ENCODE data around the gene ACTL6A. TPM values are rescaled to one million over a fixed set of nuclear protein-coding genes. Genes with fewer than 3 reads are reported as not detected.
"Not testable (repeated sequence)": the region's sequence is repeated elsewhere in the genome, so short reads cannot be mapped to it uniquely, and the experiment has no call there.

Gene ACTL6A
- polyA plus RNA-seq (2013, experiment 1 of 2), result 86.9 TPM
- 87.3 TPM for polyA plus RNA-seq (2013, experiment 2 of 2)

DNA sequence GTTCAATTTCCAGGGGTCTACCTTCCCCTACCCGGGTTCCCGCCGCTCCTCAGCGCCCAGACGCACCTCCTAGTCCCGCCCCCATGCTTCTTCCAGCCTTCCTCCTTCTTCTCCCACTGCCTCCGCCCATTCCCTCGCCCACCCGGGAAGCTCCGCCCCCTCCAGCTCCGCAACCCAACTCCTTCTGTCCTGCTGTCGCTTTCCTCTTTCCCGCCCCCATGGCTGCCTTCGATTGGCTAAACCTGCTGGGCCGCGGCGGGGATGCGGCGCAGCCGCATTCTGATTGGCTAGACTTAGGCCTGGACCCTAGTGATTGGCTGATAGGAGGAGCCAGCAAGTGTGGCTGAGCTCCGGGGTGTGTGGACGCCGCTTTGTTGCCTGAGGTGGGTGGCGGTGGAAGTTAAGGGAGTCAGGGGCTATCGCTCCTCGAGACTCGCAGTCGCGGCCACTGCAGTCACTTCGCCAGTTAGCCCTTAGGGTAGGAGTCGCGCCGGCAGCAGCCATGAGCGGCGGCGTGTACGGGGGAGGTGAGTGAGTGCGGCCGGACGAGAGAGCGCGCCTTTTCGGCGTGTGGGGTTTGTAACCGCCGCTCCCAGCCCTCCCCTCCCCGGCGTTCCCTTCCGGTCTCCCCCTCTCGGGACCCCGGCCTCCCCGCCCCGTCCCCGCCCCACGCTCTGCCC lies at the start of gene ACTL6A:
ACTL6A (plus strand) TSS at position 336 of the 680 bp plus-strand sequence; CDS start at position 503, 167 bp downstream.
- Histone ChIP-seq H3K36me3 (ENCODE audit: insufficient read depth, low read length) (no peaks in the 10 kb centered on the region), H3K4me1 (ENCODE audit: insufficient read depth, low read length) (peaks cover 9% of the 10 kb centered on the region; the same call in 1 of the 2 replicates)
- under 1% methylated on average over 52 of the region's 55 CpGs for WGBS

DNA sequence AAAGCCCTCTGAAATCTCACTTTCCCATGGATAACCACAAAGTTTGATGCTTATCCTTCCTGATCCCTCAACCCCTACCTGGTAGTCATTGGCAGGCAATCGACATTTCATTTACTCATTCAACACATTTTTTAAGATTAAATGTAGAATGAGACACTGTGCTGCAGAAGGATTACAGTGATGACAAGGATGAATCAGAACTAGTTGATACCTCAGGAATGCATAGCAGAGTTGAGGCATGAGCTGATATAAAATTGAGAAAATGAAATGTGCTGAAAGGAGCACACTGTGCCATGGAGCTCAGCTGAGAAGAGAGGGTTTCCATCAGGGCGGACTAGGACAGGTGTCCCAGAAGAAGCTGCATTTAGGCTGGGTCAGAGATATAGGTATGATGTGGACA lies 48.9 kb upstream of the ACTL6A start:
- H3K27ac ChIP-seq (ENCODE audit: low read depth, low read length), result no peak overlapping the region

More for the DNA sequence above, at the start of gene ACTL6A:
- peak within 1 kb of the TSS; percentile 75 for H3K4me3 ChIP-seq (ENCODE audit: low read length)
- H3K27ac ChIP-seq (ENCODE audit: low read depth, low read length), result peak within 1 kb of the TSS; percentile 90
- H3K27me3 ChIP-seq (ENCODE audit: insufficient read depth, low read length), result no peaks in the 10 kb centered on the region
- no peaks in the 10 kb centered on the region for H3K9me3 ChIP-seq (ENCODE audit: insufficient read depth, low read depth, low read length)
- H3K9ac ChIP-seq (ENCODE audit: low read depth, low read length), result peak within 1 kb of the TSS; percentile 92

DNA sequence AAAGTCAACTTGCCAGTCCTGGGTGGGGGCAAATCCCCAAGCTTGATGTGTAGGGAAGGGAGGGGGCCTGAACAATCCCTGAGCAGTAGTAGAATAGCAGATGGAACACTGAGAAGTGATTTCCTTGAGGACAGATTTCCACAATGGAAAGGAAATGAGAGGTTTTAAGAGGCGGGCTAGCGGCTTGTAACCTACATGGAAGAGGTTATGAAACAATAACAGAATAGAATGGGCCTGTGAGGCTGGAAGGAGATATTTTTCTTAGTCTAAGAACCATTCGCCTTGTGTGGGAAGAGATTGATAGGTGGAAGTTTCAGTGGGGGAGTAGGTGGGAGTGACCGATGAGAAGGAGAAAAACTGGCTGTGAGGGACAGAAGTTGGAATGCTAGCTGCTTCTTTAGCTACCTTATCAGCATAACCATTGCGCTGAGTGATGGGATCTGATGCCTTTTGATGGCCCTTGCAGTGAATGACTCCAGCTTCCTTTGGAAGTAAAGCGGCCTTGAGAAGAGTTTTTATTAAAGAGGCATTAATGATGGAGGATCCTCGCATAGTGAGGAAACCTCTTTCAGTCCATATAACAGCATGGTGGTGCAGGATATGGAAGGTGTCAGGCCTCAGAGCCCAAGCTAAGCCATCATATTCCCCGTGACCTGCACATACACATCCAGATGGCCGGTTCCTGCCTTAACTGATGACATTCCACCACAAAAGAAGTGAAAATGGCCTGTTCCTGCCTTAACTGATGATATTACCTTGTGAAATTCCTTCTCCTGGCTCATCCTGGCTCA lies 46.1 kb upstream of the ACTL6A start:
- H3K4me3 ChIP-seq (ENCODE audit: low read length), result not testable (repeated sequence)
- WGBS, result 93% methylated on average over 7 of the region's 9 CpGs

More for the DNA sequence above, 48.9 kb upstream of the ACTL6A start:
- no peak overlapping the region for H3K9ac ChIP-seq (ENCODE audit: low read depth, low read length)
- no peaks in the 10 kb centered on the region for H3K36me3 ChIP-seq (ENCODE audit: insufficient read depth, low read length)
- 97% methylated on average over 1 of the region's 2 CpGs for WGBS
- no peak overlapping the region for H3K4me3 ChIP-seq (ENCODE audit: low read length)
- no peaks in the 10 kb centered on the region for H3K4me1 ChIP-seq (ENCODE audit: insufficient read depth, low read length)
- H3K9me3 ChIP-seq (ENCODE audit: insufficient read depth, low read depth, low read length), result 0 out of 2 replicates have a peak, but pooled peaks cover 3% of the 10 kb centered on the region
- H3K27me3 ChIP-seq (ENCODE audit: insufficient read depth, low read length), result no peaks in the 10 kb centered on the region

DNA sequence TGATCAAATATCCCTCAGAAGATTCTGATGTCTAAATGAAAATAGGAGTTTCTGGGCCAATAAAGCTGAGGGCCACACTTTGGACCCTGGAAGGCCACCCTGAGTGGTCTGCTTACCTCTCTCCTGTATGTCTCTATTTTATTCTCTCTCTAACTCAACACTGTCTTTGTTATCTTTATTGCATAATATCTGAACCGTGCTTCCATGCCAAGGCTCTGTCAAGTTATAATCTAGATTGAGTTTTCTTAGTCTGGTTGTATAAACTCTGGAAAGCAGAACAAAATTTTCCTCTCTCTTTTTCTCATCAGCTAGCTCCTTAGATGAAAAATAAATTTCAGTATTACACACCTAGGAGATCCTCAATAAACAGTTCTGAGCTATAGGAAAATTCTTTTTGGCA lies 36.2 kb upstream of the ACTL6A start:
- Histone ChIP-seq H3K4me1 (ENCODE audit: insufficient read depth, low read length) (peaks cover 23% of the 10 kb centered on the region), H3K36me3 (ENCODE audit: insufficient read depth, low read length) (no peaks in the 10 kb centered on the region), H3K27ac (ENCODE audit: low read depth, low read length) (peak overlapping the region; percentile 75), H3K9ac (ENCODE audit: low read depth, low read length) (no peak overlapping the region), H3K4me3 (ENCODE audit: low read length) (no peak overlapping the region), H3K9me3 (ENCODE audit: insufficient read depth, low read depth, low read length) (no peaks in the 10 kb centered on the region), H3K27me3 (ENCODE audit: insufficient read depth, low read length) (no peaks in the 10 kb centered on the region)
- WGBS, result no CpG with 5 or more reads among the region's 1 CpG

More for the DNA sequence above, 46.1 kb upstream of the ACTL6A start:
- not testable (repeated sequence) for H3K9me3 ChIP-seq (ENCODE audit: insufficient read depth, low read depth, low read length); H3K27me3 ChIP-seq (ENCODE audit: insufficient read depth, low read length); H3K27ac ChIP-seq (ENCODE audit: low read depth, low read length); H3K4me1 ChIP-seq (ENCODE audit: insufficient read depth, low read length); H3K36me3 ChIP-seq (ENCODE audit: insufficient read depth, low read length); H3K9ac ChIP-seq (ENCODE audit: low read depth, low read length)

DNA sequence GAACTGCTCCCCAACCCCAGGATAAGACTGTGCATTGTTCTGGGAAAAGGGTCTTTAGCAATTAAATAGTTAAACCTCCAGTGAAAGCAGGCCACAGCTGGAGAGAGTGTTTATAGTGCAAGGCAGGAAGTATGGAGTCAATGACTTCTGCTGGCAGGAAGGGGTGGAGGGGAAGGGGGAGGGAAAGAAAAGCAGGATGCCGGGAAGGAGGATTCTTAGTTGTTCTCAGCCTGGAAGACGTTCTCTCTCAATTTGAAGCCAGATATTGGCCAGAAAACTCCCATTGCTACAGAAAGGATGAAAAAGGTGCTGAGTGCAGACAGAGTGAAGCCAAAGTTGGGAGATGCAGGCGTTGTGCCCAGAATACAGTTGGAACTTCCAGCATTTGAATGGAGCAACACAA lies 35.7 kb upstream of the ACTL6A start:
- 9% methylated on average over 3 of the region's 3 CpGs for WGBS
- H3K27ac ChIP-seq (ENCODE audit: low read depth, low read length), result peak overlapping the region; percentile 82

DNA sequence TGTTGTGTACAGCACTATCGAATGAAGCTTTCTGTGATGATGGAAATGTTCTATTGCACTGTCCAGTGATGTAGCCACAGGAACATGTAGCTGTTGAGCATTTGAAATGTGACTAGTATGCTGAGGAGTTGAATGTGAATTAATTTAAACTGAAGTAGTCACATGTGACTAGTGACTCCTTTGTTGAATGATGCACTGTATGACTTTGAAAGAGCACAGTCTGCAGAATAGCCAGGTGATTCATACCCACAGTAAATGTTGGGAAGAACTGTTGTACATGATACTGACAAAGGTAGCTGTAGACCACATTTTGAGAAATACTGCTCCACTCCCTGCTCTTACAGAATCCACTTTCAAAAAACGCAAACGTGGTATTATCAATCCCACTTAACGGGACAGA lies 34.0 kb upstream of the ACTL6A start:
- no peak overlapping the region for H3K27ac ChIP-seq (ENCODE audit: low read depth, low read length)
- no peak overlapping the region for H3K9ac ChIP-seq (ENCODE audit: low read depth, low read length)
- no peaks in the 10 kb centered on the region for H3K36me3 ChIP-seq (ENCODE audit: insufficient read depth, low read length)
- H3K9me3 ChIP-seq (ENCODE audit: insufficient read depth, low read depth, low read length), result no peaks in the 10 kb centered on the region
- WGBS, result 95% methylated on average over 4 of the region's 4 CpGs
- no peaks in the 10 kb centered on the region for H3K27me3 ChIP-seq (ENCODE audit: insufficient read depth, low read length)
- no peak overlapping the region for H3K4me3 ChIP-seq (ENCODE audit: low read length)
- H3K4me1 ChIP-seq (ENCODE audit: insufficient read depth, low read length), result peaks cover 23% of the 10 kb centered on the region

More for the DNA sequence above, 35.7 kb upstream of the ACTL6A start:
- H3K9me3 ChIP-seq (ENCODE audit: insufficient read depth, low read depth, low read length), result no peaks in the 10 kb centered on the region
- peak overlapping the region; percentile 47; the same call in 1 of the 2 replicates for H3K9ac ChIP-seq (ENCODE audit: low read depth, low read length)
- no peaks in the 10 kb centered on the region for H3K27me3 ChIP-seq (ENCODE audit: insufficient read depth, low read length)
- no peaks in the 10 kb centered on the region for H3K36me3 ChIP-seq (ENCODE audit: insufficient read depth, low read length)
- peaks cover 23% of the 10 kb centered on the region for H3K4me1 ChIP-seq (ENCODE audit: insufficient read depth, low read length)
- H3K4me3 ChIP-seq (ENCODE audit: low read length), result peak overlapping the region; percentile 36; the same call in 1 of the 2 replicates

DNA sequence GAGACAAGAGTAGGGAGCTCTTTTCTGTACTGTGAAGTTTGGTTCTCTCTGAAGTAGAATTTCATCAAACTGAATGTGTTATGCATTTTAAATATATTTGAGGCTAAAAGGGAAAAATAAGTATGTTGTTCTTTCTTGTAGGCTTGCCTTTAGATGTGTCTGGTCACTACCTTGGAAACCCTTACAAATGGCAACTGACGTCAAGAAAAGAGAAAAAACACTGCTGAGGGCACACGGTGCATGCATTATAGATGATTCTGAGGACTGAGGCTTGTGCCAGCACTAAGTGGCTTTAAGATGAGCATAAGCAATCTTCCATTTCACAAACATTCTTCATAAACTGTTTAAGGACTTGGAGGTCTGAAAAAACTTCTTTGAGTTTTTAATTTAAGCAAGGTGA lies 31.1 kb upstream of the ACTL6A start:
- Histone ChIP-seq H3K36me3 (ENCODE audit: insufficient read depth, low read length) (no peaks in the 10 kb centered on the region), H3K27ac (ENCODE audit: low read depth, low read length) (no peak overlapping the region), H3K9ac (ENCODE audit: low read depth, low read length) (no peak overlapping the region), H3K27me3 (ENCODE audit: insufficient read depth, low read length) (no peaks in the 10 kb centered on the region), H3K9me3 (ENCODE audit: insufficient read depth, low read depth, low read length) (no peaks in the 10 kb centered on the region), H3K4me1 (ENCODE audit: insufficient read depth, low read length) (peaks cover 14% of the 10 kb centered on the region), H3K4me3 (ENCODE audit: low read length) (no peak overlapping the region)
- 92% methylated on average over 2 of the region's 2 CpGs for WGBS

DNA sequence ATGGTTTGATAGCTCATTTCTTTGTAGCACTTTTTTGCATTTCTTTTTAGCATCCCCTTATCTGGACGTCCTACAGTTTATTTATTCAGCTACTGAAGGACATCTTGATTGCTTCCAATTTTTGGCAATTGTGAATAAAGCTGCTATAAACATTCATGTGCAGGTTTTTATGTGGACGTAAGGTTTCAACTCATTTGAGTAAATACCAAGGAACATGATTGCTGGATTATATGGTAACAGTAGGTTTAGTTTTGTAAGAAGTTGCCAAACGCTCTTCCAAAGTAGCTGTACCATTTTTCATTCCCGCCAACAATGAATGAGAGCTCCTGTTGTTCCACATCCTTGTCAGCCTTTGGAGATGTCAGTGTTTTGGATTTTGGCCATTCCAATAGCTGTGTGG lies 29.5 kb upstream of the ACTL6A start:
- Histone ChIP-seq H3K4me3 (ENCODE audit: low read length) (no peak overlapping the region), H3K36me3 (ENCODE audit: insufficient read depth, low read length) (no peaks in the 10 kb centered on the region), H3K27me3 (ENCODE audit: insufficient read depth, low read length) (no peaks in the 10 kb centered on the region), H3K9me3 (ENCODE audit: insufficient read depth, low read depth, low read length) (no peaks in the 10 kb centered on the region), H3K4me1 (ENCODE audit: insufficient read depth, low read length) (peaks cover 4% of the 10 kb centered on the region; the same call in 1 of the 2 replicates), H3K27ac (ENCODE audit: low read depth, low read length) (no peak overlapping the region), H3K9ac (ENCODE audit: low read depth, low read length) (no peak overlapping the region)
- 93% methylated on average over 4 of the region's 4 CpGs for WGBS

DNA sequence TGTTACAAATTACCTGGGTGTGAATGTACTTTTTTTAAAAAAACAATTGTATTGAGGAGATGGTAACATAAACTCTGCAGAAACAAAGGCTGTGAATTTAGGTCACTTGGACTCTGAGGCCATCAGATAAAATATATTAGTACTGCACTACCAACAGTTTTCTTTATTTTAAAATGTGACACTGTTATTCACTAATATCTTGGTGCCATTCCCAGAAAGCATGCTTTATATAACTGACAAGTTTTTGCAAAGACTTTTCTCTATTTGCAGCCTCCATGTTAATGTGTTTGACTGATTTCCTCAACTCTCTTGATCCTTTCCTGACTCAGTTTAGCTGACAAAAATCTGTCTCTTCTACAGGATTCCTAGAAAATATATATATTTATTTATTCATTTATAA lies 26.5 kb upstream of the ACTL6A start:
- H3K4me1 ChIP-seq (ENCODE audit: insufficient read depth, low read length), result no peaks in the 10 kb centered on the region
- no peak overlapping the region for H3K4me3 ChIP-seq (ENCODE audit: low read length)
- no peaks in the 10 kb centered on the region for H3K27me3 ChIP-seq (ENCODE audit: insufficient read depth, low read length)
- H3K9ac ChIP-seq (ENCODE audit: low read depth, low read length), result no peak overlapping the region
- no peaks in the 10 kb centered on the region for H3K9me3 ChIP-seq (ENCODE audit: insufficient read depth, low read depth, low read length)
- H3K27ac ChIP-seq (ENCODE audit: low read depth, low read length), result no peak overlapping the region
- no peaks in the 10 kb centered on the region for H3K36me3 ChIP-seq (ENCODE audit: insufficient read depth, low read length)

DNA sequence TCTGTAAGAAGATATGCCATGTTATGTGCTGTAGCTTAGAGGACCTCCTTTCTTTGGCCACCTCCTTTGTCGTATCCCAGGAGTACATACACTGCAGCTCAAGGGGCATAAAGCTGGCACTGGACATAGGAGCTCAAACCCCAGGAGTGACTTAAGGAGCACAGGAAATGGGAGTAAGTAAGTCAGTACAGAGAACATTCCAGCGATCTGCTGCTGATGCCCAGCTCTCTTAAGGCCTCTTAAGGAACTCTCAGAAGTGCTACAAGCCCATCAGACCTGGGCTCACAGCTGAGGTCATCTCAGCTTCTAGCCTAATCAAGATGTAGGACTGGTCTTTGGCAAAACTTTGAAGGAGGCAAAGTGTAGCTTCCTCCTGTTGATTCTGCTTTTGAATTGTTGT lies 21.6 kb upstream of the ACTL6A start:
- H3K9ac ChIP-seq (ENCODE audit: low read depth, low read length), result no peak overlapping the region
- H3K27ac ChIP-seq (ENCODE audit: low read depth, low read length), result no peak overlapping the region
- H3K4me1 ChIP-seq (ENCODE audit: insufficient read depth, low read length), result no peaks in the 10 kb centered on the region
- H3K27me3 ChIP-seq (ENCODE audit: insufficient read depth, low read length), result no peaks in the 10 kb centered on the region
- H3K4me3 ChIP-seq (ENCODE audit: low read length), result no peak overlapping the region
- no peaks in the 10 kb centered on the region for H3K9me3 ChIP-seq (ENCODE audit: insufficient read depth, low read depth, low read length)
- 94% methylated on average over 2 of the region's 2 CpGs for WGBS
- no peaks in the 10 kb centered on the region for H3K36me3 ChIP-seq (ENCODE audit: insufficient read depth, low read length)

DNA sequence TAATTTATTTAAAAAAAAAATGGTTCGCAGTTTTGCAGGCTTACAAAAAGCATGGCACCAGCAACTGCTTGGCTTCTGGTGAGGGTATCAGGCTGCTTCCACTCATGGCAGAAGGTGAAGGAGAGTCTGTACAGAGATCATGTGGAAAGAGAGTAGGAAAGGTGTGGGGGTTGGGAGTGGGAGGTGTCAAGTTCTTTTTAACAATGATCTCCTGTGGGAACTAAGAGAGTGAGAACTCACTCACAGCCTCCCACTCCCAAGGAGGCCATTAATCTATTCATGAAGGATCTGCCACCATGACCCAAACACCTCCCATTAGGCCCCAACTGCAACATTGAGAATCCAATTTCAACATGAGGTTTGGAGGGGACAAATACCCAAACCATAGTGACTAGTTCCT lies 21.1 kb upstream of the ACTL6A start:
- H3K9ac ChIP-seq (ENCODE audit: low read depth, low read length), result no peak overlapping the region
- no peaks in the 10 kb centered on the region for H3K4me1 ChIP-seq (ENCODE audit: insufficient read depth, low read length)
- no peaks in the 10 kb centered on the region for H3K9me3 ChIP-seq (ENCODE audit: insufficient read depth, low read depth, low read length)
- H3K27me3 ChIP-seq (ENCODE audit: insufficient read depth, low read length), result no peaks in the 10 kb centered on the region
- no peaks in the 10 kb centered on the region for H3K36me3 ChIP-seq (ENCODE audit: insufficient read depth, low read length)
- H3K4me3 ChIP-seq (ENCODE audit: low read length), result no peak overlapping the region
- 96% methylated on average over 1 of the region's 1 CpG for WGBS
- no peak overlapping the region for H3K27ac ChIP-seq (ENCODE audit: low read depth, low read length)
